GM18909 (cell line): ENCODE measurements around the gene JDP2.
"Not testable (repeated sequence)": the region's sequence is repeated elsewhere in the genome, so short reads cannot be mapped to it uniquely, and the experiment has no call there.

Experiments
- ATAC-seq: cut with Tn5 transposase; IDR thresholded peaks from one replicate; pipeline ENCODE4 v1.9.1; 2021; ENCODE audit warnings: mild to moderate bottlenecking; ENCODE audit not compliant: unreplicated experiment, poor library complexity

JDP2 gene

GRCh38 chr14:75427482-75428229 is at the start of gene JDP2:
Gene JDP2 (plus strand): TSS chr14:75428022. CDS start chr14:75437921, 9,899 bp downstream.
- peak; percentile 52 for ATAC-seq

DNA sequence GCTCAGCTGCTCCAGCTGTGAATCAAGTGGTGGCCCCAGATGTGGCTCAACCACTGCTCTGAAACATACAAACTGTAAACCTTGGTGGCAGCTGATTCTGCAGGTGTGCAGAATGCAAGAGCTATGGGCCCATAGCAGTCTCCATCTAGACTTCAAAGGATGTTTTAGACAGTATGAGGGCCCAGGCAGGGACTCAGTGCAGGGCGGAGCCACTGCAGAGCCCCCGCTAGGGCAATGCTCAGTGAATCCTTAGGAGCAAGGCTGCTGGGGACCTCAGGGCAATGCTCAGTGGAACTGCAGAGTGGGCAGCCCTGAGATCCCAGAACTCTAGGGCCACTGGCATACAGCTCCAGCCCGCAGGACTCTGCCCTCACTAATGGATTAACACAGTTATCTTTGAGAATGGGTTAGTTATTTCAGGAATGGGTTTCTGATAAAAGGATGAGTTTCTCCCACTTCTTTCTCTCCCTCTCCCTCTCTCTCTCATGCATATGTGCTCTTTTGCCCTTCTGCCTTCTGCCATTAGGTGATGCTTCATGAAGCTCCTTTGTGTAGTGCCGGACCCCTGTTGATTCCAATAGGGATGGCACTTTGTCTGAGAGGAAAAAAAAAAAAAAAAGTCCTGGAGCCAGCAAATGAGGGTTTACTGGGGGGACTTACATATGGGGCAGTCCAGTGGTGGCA is 48.4 kb upstream of the JDP2 start:
- ATAC-seq, result no peak

DNA sequence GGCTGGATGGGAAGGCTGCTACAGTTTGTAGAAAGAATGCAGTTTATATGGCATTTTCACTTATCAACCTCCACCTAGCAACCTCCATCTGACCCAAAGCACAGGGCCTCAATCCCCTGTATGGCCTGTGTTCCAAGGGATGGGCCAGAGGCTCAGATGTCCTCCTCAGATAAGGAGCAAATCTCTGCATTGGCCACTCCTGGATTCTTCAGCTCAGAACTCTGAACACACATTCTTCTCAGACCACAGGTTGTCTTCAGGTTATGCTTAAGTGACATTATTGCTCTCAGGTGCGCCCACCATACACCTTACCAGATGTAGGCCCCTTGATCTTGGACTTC is 47.9 kb upstream of the JDP2 start:
- no peak for ATAC-seq

GRCh38 chr14:75380656-75381055 is 47.2 kb upstream of the JDP2 start:
- ATAC-seq, result no peak

- ATAC-seq, result no peak
Measured at GRCh38 chr14:75381642-75382041, 46.2 kb upstream of the JDP2 start.

DNA sequence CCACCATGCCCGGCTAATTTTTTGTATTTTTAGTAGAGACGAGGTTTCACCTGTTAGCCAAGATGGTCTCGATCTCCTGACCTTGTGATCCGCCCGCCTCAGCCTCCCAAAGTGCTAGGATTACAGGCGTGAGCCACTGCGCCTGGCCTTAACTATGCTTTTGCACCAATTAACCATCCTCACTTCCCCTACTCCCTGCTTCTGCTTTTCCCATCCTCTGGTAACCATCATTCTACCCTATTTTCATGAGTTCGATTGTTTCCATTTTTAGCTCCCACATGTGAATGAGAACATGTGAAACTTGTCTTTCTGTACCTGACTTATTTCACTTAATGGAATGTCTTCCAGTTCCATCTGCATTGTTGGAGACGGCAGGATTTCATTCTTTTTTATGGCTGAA is 44.6 kb upstream of the JDP2 start:
- ATAC-seq, result not testable (repeated sequence)

GRCh38 chr14:75383721-75384120 is 44.1 kb upstream of the JDP2 start:
- no peak for ATAC-seq

- no peak for ATAC-seq
Measured at GRCh38 chr14:75389679-75390078, 38.1 kb upstream of the JDP2 start.

DNA sequence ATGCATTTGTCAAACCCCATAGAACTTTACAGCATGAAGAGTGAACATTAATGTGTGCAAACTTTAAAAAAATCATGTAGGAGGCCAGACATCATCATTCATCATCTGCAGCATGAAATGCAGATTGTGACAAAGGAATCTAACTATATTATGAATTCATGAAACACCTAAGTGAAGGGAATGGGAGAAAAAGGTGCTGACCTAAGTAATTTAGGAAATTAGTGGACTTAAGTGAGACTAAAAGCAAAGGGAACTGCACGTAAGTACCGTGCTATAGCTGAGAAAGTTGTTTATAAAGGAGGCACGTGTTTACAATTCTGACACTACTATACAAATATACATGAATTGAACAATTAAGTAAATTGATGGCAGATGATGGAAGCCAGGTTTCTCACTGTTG is 37.6 kb upstream of the JDP2 start:
- no peak for ATAC-seq

DNA sequence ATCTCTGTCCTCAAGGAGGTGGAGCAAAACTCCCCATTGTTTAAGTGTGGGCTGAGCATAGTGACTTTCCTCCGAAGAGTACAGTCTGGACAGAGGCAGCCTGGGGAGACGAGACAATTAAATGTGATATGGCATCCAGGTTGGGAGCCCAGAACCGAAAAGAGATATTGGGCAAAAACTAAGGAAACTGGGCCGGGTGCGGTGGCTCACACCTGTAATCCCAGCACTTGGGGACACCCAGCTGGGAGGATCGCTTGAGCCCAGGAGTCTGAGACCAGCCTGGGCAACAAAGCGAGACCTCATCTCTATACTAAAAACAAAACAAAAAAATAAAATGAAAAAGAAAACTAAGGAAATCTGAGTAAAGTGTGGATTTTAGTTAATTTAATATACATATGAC is 35.9 kb upstream of the JDP2 start:
- ATAC-seq, result no peak

- no peak for ATAC-seq
Measured at GRCh38 chr14:75392686-75393641, 34.9 kb upstream of the JDP2 start.

DNA sequence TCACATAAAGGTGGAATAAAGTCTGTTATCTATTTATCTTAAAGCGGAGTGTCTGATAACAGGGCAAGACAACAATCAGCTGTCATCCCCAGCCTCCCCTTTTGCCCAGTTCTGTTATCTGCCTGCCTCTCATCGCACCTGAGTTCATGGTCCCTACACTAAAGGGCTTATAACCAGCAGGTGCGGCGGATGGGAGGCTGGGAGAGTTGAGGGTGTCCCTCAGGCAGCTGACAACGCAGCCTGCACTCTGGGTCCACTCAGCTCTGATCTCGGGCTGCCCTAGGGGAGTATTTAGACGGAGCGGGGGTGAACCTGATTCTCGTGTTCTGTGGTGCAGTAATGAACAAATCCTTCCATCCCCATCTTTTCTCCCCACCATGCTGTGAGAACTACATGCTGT is 34.0 kb upstream of the JDP2 start:
- no peak for ATAC-seq

DNA sequence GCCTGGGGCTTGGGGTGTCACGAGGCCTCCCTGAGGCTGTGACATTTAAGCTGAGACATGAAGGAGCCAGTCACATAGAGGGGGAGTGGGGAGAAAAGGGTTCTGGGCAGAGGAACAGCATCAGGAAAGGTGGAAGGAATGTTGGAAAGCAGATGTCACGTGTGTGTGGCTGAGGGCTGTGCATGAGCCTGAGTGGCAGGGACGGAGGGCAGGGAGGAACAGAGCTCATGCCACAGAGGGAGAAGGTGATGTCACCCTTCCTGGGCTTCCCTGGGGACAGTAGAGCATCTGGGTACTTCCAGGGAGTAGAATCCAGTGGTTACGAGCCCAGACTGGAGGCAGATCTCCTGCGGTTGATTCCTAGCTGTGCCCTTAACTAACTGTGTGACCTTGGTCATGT is 32.0 kb upstream of the JDP2 start:
- ATAC-seq, result no peak

- no peak for ATAC-seq
Measured at GRCh38 chr14:75399321-75399720, 28.5 kb upstream of the JDP2 start.

- ATAC-seq, result no peak
Measured at GRCh38 chr14:75399843-75400775, 27.7 kb upstream of the JDP2 start.

DNA sequence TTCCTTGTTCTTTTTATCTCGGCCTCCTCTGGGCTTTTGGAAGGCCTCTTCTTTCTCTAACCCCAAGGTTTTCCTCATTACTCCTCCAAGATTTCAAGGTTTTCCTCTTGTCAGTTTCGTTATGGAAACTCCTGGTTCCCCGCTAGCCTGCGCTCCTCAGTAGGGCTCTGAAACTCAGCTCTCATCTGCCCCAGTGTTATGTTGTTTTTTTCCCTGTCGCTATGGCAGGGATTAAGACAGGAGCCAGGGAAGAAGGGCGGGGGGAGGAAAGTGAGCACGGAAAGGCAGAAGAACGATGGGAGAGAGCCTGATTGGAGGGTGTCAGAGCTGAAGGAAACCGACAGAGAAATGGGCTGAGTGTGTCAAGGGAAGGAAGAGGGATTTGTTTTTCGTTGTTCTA is 26.5 kb upstream of the JDP2 start:
- ATAC-seq, result no peak

DNA sequence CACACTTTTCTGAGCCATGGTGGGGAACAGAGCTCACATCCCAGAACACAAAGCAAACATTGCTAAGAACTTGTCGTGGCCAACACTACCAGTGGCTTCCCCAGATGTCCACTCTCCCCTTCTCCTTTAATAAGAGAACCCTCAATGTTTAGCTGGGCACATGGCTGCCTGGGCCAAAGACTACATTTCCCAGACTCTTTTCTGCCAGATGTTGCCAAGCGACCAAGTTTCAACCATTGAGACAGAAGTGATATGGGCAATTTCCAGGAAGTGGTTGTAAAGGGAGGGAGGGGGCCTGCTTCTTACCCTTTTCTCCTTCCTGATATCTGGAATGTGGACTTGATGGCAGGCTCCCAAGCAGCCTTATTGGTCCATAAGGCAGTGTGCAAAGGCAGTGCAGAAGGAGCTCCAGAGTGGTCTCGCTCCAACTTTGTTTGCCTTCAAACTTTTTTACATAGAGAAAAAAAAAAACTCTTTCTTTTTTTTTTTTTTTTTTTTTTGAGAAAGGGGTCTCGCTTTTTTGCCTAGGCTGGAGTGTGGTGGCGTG is 24.9 kb upstream of the JDP2 start:
- ATAC-seq, result no peak

DNA sequence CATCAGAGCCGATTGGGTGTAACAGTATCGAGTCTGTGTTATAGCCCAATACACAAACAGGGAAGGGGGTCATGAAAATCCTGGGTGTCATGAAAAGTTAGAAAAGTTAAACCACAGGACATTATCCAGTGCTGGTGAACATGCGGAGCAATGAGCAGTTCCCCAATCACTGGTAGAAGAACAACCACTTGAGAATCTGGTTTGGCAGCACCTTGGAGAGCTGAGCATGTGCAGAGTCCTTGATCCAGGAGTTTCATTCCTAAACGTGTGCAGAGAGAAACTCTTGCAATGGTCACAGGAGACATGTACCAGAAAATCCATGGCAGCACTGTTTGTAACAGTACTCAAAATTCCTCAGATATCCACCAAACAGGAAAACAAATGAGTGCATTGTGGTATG is 23.0 kb upstream of the JDP2 start:
- ATAC-seq, result no peak

- no peak for ATAC-seq
Measured at GRCh38 chr14:75406102-75406501, 21.7 kb upstream of the JDP2 start.

DNA sequence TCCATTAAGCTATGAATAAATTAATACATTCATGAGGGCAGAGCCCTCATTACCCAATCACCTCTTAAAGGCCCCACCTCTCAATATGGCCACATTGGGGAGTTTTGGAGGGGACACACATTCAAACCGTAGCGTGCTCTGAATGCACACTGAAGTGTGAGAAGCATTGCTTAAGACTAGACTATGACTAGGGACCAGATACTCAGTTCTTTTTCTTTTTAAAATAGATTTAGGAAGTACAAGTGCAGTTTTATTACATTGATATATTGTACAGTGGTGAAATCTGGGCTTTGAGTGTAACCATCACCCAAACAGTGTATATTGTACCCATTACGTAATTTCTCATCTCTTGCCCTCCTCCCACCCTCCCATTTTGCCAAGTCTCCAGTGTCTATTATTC is 21.0 kb upstream of the JDP2 start:
- no peak for ATAC-seq
